Measurements from ENCODE around the gene UBA3.

UBA3 gene

DNA sequence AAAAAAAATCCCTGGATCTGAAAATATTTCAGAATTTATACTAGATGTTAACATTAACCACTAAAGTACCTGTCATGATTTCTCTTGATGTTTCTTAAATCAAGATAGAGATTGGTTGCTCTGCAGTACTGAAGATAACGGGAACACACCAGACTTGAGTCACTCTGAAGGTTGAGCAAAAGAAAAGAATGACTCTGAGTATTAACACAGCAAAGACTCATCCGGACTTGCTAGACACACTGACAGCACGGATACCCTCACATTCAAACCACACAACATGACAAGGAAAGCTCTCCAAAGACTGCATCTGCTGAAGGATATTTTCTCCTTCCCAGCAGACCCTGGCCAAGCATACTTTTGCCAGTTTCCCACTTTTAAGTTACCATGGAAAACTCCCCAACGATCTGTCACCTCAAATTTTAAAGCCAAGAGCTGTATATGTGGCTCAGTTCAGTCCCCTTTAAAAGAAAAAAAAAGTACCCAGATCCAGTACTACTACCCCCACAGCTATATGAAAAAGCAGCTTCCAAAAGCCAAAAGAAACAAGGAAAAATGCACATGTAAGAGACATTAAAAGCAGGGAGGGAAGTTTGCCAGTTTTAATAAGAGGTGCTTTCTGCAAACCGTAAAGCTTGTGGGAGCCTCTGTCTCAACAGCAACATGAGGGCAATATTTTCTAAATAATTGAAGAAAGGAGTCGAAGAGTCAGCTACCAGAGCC, 74.9 kb downstream of the UBA3 start:
- TF ChIP-seq, protein P1, sequence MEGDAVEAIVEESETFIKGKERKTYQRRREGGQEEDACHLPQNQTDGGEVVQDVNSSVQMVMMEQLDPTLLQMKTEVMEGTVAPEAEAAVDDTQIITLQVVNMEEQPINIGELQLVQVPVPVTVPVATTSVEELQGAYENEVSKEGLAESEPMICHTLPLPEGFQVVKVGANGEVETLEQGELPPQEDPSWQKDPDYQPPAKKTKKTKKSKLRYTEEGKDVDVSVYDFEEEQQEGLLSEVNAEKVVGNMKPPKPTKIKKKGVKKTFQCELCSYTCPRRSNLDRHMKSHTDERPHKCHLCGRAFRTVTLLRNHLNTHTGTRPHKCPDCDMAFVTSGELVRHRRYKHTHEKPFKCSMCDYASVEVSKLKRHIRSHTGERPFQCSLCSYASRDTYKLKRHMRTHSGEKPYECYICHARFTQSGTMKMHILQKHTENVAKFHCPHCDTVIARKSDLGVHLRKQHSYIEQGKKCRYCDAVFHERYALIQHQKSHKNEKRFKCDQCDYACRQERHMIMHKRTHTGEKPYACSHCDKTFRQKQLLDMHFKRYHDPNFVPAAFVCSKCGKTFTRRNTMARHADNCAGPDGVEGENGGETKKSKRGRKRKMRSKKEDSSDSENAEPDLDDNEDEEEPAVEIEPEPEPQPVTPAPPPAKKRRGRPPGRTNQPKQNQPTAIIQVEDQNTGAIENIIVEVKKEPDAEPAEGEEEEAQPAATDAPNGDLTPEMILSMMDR (IDR thresholded peaks at IDR 0.05) = no peak
- no peak for TF ChIP-seq ZFX (IDR thresholded peaks at IDR 0.05; ENCODE audit: borderline replicate concordance)

More for the DNA sequence above, 74.9 kb downstream of the UBA3 start:
- H3K27ac ChIP-seq = no peak overlapping the region
